DOHH2 (cell line): Measurements from ENCODE around the gene CTU1.

Experiments
- EZH2phosphoT487 ChIP-seq: fragments of 200-600 bp; sonication (generic); IDR thresholded peaks from 2 replicates; pipeline ENCODE4 v1.6.1; 2017; ENCODE audit warnings: borderline replicate concordance, mild to moderate bottlenecking, antibody characterized with exemption, low read length, moderate library complexity, mixed read lengths
- TF ChIP-seq, protein P1 (sequence below): fragments of 200-600 bp; sonication (generic); IDR thresholded peaks from one replicate; pipeline ENCODE4 v1.5.1; 2014; ENCODE audit warnings: antibody characterized with exemption, mild to moderate bottlenecking, low read depth, low read length; ENCODE audit not compliant: poor library complexity, severe bottlenecking

GRCh38 chr19:51059715-51060114, 48.5 kb downstream of the CTU1 start:
- TF ChIP-seq, protein P1, sequence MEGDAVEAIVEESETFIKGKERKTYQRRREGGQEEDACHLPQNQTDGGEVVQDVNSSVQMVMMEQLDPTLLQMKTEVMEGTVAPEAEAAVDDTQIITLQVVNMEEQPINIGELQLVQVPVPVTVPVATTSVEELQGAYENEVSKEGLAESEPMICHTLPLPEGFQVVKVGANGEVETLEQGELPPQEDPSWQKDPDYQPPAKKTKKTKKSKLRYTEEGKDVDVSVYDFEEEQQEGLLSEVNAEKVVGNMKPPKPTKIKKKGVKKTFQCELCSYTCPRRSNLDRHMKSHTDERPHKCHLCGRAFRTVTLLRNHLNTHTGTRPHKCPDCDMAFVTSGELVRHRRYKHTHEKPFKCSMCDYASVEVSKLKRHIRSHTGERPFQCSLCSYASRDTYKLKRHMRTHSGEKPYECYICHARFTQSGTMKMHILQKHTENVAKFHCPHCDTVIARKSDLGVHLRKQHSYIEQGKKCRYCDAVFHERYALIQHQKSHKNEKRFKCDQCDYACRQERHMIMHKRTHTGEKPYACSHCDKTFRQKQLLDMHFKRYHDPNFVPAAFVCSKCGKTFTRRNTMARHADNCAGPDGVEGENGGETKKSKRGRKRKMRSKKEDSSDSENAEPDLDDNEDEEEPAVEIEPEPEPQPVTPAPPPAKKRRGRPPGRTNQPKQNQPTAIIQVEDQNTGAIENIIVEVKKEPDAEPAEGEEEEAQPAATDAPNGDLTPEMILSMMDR, result no peak
- no peak for TF ChIP-seq EZH2phosphoT487
